Neural progenitor cell (in vitro differentiated cells): ENCODE measurements around the gene BCAS3. TPM values are rescaled to one million over a fixed set of nuclear protein-coding genes. Genes with fewer than 3 reads are reported as not detected.

Source experiments
- DNase-seq: peaks from one replicate; pipeline ENCODE4 v3.0.0-alpha.2; 2016; ENCODE audit warnings: low spot score
- H2AFZ ChIP-seq: fragments of 200-600 bp; sonication (generic); replicated peaks from 2 replicates; pipeline ENCODE4 v1.6.1; 2016; ENCODE audit warnings: antibody characterized with exemption
- H3F3A ChIP-seq: fragments of 200-600 bp; sonication (generic); 2 replicates; pipeline ENCODE4 v1.6.1; 2016; ENCODE audit warnings: antibody characterized with exemption, low read depth
- H3K27ac ChIP-seq: fragments of 200-600 bp; sonication (generic); 2 replicates; pipeline ENCODE4 v1.5.1; 2016; ENCODE audit warnings: mild to moderate bottlenecking
- H3K27me3 ChIP-seq: fragments of 200-600 bp; sonication (generic); 2 replicates; pipeline ENCODE4 v1.6.1; 2016; ENCODE audit warnings: mild to moderate bottlenecking, moderate library complexity
- H3K36me3 ChIP-seq: fragments of 200-600 bp; sonication (generic); 2 replicates; pipeline ENCODE4 v1.5.1; 2016
- H3K4me1 ChIP-seq: fragments of 200-600 bp; sonication (generic); 2 replicates; pipeline ENCODE4 v1.6.1; 2016; ENCODE audit warnings: mixed run types
- H3K4me2 ChIP-seq: fragments of 200-600 bp; sonication (generic); 2 replicates; pipeline ENCODE4 v1.6.1; 2016
- H3K4me3 ChIP-seq: fragments of 200-600 bp; sonication (generic); 2 replicates; pipeline ENCODE4 v1.5.1; 2016
- H3K79me2 ChIP-seq: fragments of 200-600 bp; sonication (generic); 2 replicates; pipeline ENCODE4 v1.6.1; 2016; ENCODE audit warnings: low read depth
- H3K9ac ChIP-seq: fragments of 200-600 bp; sonication (generic); 2 replicates; pipeline ENCODE4 v1.6.1; 2016
- H3K9me3 ChIP-seq: fragments of 200-600 bp; sonication (generic); 2 replicates; pipeline ENCODE4 v1.5.1; 2016; ENCODE audit warnings: low read depth
- H4K20me1 ChIP-seq: fragments of 200-600 bp; sonication (generic); 2 replicates; pipeline ENCODE4 v1.6.1; 2016; ENCODE audit warnings: low read depth
- H3K27ac Mint-ChIP-seq: 3 replicates; pipeline ENCODE4 v1.8.0; 2021; ENCODE audit warnings: mixed read lengths
- H3K27me3 Mint-ChIP-seq: 2 replicates; pipeline ENCODE4 v1.8.0; 2022; ENCODE audit warnings: low read depth, mild to moderate bottlenecking, inconsistent platforms, moderate library complexity, mixed read lengths; ENCODE audit not compliant: insufficient read depth
- H3K36me3 Mint-ChIP-seq: 3 replicates; pipeline ENCODE4 v1.8.0; 2021; ENCODE audit warnings: mixed read lengths
- H3K4me1 Mint-ChIP-seq: 3 replicates; pipeline ENCODE4 v1.8.0; 2021; ENCODE audit warnings: mixed read lengths
- H3K4me3 Mint-ChIP-seq: 3 replicates; pipeline ENCODE4 v1.8.0; 2021; ENCODE audit warnings: mild to moderate bottlenecking, moderate library complexity, mixed read lengths
- H3K9me3 Mint-ChIP-seq: 3 replicates; pipeline ENCODE4 v1.8.0; 2020; ENCODE audit warnings: mixed read lengths
- EZH2 ChIP-seq: fragments of 200-600 bp; sonication (generic); IDR thresholded peaks from 2 replicates; pipeline ENCODE4 v1.6.1; 2017; ENCODE audit warnings: antibody characterized with exemption, mild to moderate bottlenecking, moderate library complexity
- EZH2phosphoT487 ChIP-seq: fragments of 200-600 bp; sonication (generic); IDR thresholded peaks from 2 replicates; pipeline ENCODE4 v1.6.1; 2017; ENCODE audit warnings: antibody characterized with exemption
- total RNA-seq: library from RNA; depleted of rRNA; stranded (reverse); fragments of >200 nt; gene quantifications from 2 replicates; pipeline ENCODE4 v1.2.3, GENCODE V29; 2015; ENCODE audit warnings: low replicate concordance
- TF ChIP-seq, protein P1 (sequence below): fragments of 200-600 bp; sonication (generic); IDR thresholded peaks from 2 replicates; pipeline ENCODE4 v1.5.1; 2017; ENCODE audit warnings: antibody characterized with exemption, mild to moderate bottlenecking

BCAS3 gene
- total RNA-seq, 1 donor from 2014 or later = 60.9 TPM

GRCh38 chr17:61131585-61131984 is 453.9 kb downstream of the BCAS3 start:
- Mint-ChIP-seq H3K36me3 (no peaks in the 10 kb centered on the region), H3K4me1 (no peaks in the 10 kb centered on the region), H3K4me3 (no peak overlapping the region), H3K27me3 (no peaks in the 10 kb centered on the region), H3K9me3 (no peaks in the 10 kb centered on the region), H3K27ac (no peak overlapping the region)
- H3K79me2 ChIP-seq = no peaks in the 10 kb centered on the region
- no peaks in the 10 kb centered on the region for H3K9me3 ChIP-seq
- H3F3A ChIP-seq = no peaks in the 10 kb centered on the region
- no peak overlapping the region for H2AFZ ChIP-seq
- no peak overlapping the region for H3K4me3 ChIP-seq
- H4K20me1 ChIP-seq = no peaks in the 10 kb centered on the region
- no peak for DNase-seq
- no peaks in the 10 kb centered on the region for H3K4me1 ChIP-seq
- H3K4me2 ChIP-seq = no peak overlapping the region
- no peaks in the 10 kb centered on the region for H3K36me3 ChIP-seq
- no peaks in the 10 kb centered on the region for H3K27me3 ChIP-seq
- no peak overlapping the region for H3K27ac ChIP-seq
- H3K9ac ChIP-seq = no peak overlapping the region
- TF ChIP-seq EZH2 (no peak), EZH2phosphoT487 (no peak)
- TF ChIP-seq, protein P1, sequence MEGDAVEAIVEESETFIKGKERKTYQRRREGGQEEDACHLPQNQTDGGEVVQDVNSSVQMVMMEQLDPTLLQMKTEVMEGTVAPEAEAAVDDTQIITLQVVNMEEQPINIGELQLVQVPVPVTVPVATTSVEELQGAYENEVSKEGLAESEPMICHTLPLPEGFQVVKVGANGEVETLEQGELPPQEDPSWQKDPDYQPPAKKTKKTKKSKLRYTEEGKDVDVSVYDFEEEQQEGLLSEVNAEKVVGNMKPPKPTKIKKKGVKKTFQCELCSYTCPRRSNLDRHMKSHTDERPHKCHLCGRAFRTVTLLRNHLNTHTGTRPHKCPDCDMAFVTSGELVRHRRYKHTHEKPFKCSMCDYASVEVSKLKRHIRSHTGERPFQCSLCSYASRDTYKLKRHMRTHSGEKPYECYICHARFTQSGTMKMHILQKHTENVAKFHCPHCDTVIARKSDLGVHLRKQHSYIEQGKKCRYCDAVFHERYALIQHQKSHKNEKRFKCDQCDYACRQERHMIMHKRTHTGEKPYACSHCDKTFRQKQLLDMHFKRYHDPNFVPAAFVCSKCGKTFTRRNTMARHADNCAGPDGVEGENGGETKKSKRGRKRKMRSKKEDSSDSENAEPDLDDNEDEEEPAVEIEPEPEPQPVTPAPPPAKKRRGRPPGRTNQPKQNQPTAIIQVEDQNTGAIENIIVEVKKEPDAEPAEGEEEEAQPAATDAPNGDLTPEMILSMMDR = no peak

GRCh38 chr17:61132524-61132923 is 454.9 kb downstream of the BCAS3 start:
- H3K36me3 ChIP-seq = no peaks in the 10 kb centered on the region
- H3F3A ChIP-seq = no peaks in the 10 kb centered on the region
- Mint-ChIP-seq H3K4me3 (no peak overlapping the region), H3K36me3 (no peaks in the 10 kb centered on the region), H3K9me3 (no peaks in the 10 kb centered on the region), H3K4me1 (no peaks in the 10 kb centered on the region), H3K27me3 (no peaks in the 10 kb centered on the region), H3K27ac (no peak overlapping the region)
- no peak overlapping the region for H2AFZ ChIP-seq
- no peaks in the 10 kb centered on the region for H4K20me1 ChIP-seq
- no peaks in the 10 kb centered on the region for H3K79me2 ChIP-seq
- DNase-seq = no peak
- TF ChIP-seq EZH2phosphoT487 (no peak), EZH2 (no peak)
- TF ChIP-seq, protein P1 = no peak
- H3K4me3 ChIP-seq = no peak overlapping the region
- no peak overlapping the region for H3K27ac ChIP-seq
- H3K4me2 ChIP-seq = no peak overlapping the region
- H3K27me3 ChIP-seq = no peaks in the 10 kb centered on the region
- no peaks in the 10 kb centered on the region for H3K4me1 ChIP-seq
- H3K9me3 ChIP-seq = no peaks in the 10 kb centered on the region
- no peak overlapping the region for H3K9ac ChIP-seq

- H3K27ac ChIP-seq = no peak overlapping the region
- H3K27ac Mint-ChIP-seq = no peak overlapping the region
- no peaks in the 10 kb centered on the region for H3K36me3 ChIP-seq
- no peaks in the 10 kb centered on the region for H3K9me3 Mint-ChIP-seq
- H3K9ac ChIP-seq = no peak overlapping the region
- H2AFZ ChIP-seq = no peak overlapping the region
- no peaks in the 10 kb centered on the region for H3F3A ChIP-seq
- no peak overlapping the region for H3K4me2 ChIP-seq
- H3K36me3 Mint-ChIP-seq = no peaks in the 10 kb centered on the region
- H3K4me1 Mint-ChIP-seq = no peaks in the 10 kb centered on the region
- no peaks in the 10 kb centered on the region for H3K27me3 ChIP-seq
- DNase-seq = no peak
- no peaks in the 10 kb centered on the region for H3K4me1 ChIP-seq
- no peaks in the 10 kb centered on the region for H4K20me1 ChIP-seq
- H3K9me3 ChIP-seq = no peaks in the 10 kb centered on the region
- H3K4me3 ChIP-seq = no peak overlapping the region
- H3K4me3 Mint-ChIP-seq = no peak overlapping the region
- H3K79me2 ChIP-seq = no peaks in the 10 kb centered on the region
- TF ChIP-seq EZH2phosphoT487 (no peak), EZH2 (no peak)
- TF ChIP-seq, protein P1 = no peak
- no peaks in the 10 kb centered on the region for H3K27me3 Mint-ChIP-seq
Measured at GRCh38 chr17:61133853-61134252, 456.2 kb downstream of the BCAS3 start.
